Measurements from ENCODE around the gene RNF150. TPM values are rescaled to one million over a fixed set of nuclear protein-coding genes. Genes with fewer than 3 reads are reported as not detected.

Gene RNF150
- total and polyA plus RNA-seq, 2 of the 4 experiments (the other 2 are of a cell fraction) = 6.2 to 18.1 TPM

GRCh38 chr4:140856621-140857062, 276.6 kb downstream of the RNF150 start:
- dilution Hi-C loops (cut with HindIII; ENCODE audit: low sequenced_read_pairs, unreplicated experiment) = no loop called here
- in situ Hi-C loops (cut with MboI; ENCODE audit: low sequenced_read_pairs) = loop anchor here (10.0 to 25.0 kb wide), 2 partner anchors 242 to 844 kb away; no protein-coding TSS in a partner anchor
- intact Hi-C loops (cut with micrococcal nuclease) = no loop called here
- no peak overlapping the region for H2AK5ac ChIP-seq (ENCODE audit: low read depth, low read length)
- no peak overlapping the region for H3K4ac ChIP-seq (ENCODE audit: low read depth, low read length)
- peaks cover 5% of the 10 kb centered on the region; the same call in 1 of the 2 replicates for H3K27me3 ChIP-seq (ENCODE audit: control insufficient read depth, insufficient read depth, low read length)
- peak; percentile 19; the same call in 1 of the 2 replicates for ATAC-seq (ENCODE audit: low read depth)
- ChIA-PET CTCF (interaction anchor here (0.7 kb wide), 1 partner anchor 28 kb away, joined by 3 read pairs; no protein-coding TSS in a partner anchor), POLR2A (ENCODE audit: unreplicated experiment) (no interaction called here)
- H3K9me3 ChIP-seq (ENCODE audit: control insufficient read depth, insufficient read depth, low read length) = no peaks in the 10 kb centered on the region
- H2BK20ac ChIP-seq (ENCODE audit: low read depth, low read length) = no peak overlapping the region
- H3K9me1 ChIP-seq (ENCODE audit: insufficient read depth, low read length) = no peaks in the 10 kb centered on the region
- H2BK120ac ChIP-seq (ENCODE audit: low read depth, low read length) = no peak overlapping the region
- no peak overlapping the region for H3K9ac ChIP-seq (ENCODE audit: low read depth, low read length)
- H3K4me2 ChIP-seq (ENCODE audit: low read depth, low read length) = no peak overlapping the region
- H3K4me3 ChIP-seq (ENCODE audit: insufficient read depth, low read depth, low read length) = no peak overlapping the region
- H3K4me1 ChIP-seq (ENCODE audit: control insufficient read depth, insufficient read depth, low read length) = peaks cover 2% of the 10 kb centered on the region; the same call in 1 of the 2 replicates
- no peak overlapping the region for H4K91ac ChIP-seq (ENCODE audit: insufficient read depth, low read depth, low read length)
- no peaks in the 10 kb centered on the region for H4K20me1 ChIP-seq (ENCODE audit: insufficient read depth, low read length)
- no peak overlapping the region for H3K14ac ChIP-seq (replicated peaks; ENCODE audit: low read depth, low read length)
- H4K8ac ChIP-seq (ENCODE audit: low read depth in 2 of 2, low read length in 2 of 2) = no peak overlapping the region
- TF ChIP-seq ELK1 (IDR thresholded peaks at IDR 0.05; ENCODE audit: borderline replicate concordance, low read depth, low read length) = no peak
- no peak for TF ChIP-seq MXI1 (IDR thresholded peaks at IDR 0.05; ENCODE audit: borderline replicate concordance, low read depth, low read length)
- no peak for TF ChIP-seq RFX5 (IDR thresholded peaks at IDR 0.05; ENCODE audit: low read depth, low read length)
- TF ChIP-seq FOS (IDR thresholded peaks at IDR 0.05; ENCODE audit: low read depth, low read length) = no peak
- no peak for TF ChIP-seq BHLHE40 (IDR thresholded peaks at IDR 0.05; ENCODE audit: low read depth, low read length)
- no peak for TF ChIP-seq POLR2A (IDR thresholded peaks at IDR 0.05; ENCODE audit: low read depth, low read length)
- no peak for TF ChIP-seq RCOR1 (IDR thresholded peaks at IDR 0.05; ENCODE audit: insufficient replicate concordance, low read length)
- no peak for TF ChIP-seq CTCF (conservative IDR thresholded peaks at IDR 0.05; ENCODE audit: low read depth, low read length)
- no peak for TF ChIP-seq RAD21 (IDR thresholded peaks at IDR 0.05; ENCODE audit: low read length)
- TF ChIP-seq NFE2L2 (IDR thresholded peaks at IDR 0.05; ENCODE audit: low read depth, low read length) = no peak
- no peak for TF ChIP-seq SMC3 (IDR thresholded peaks at IDR 0.05; ENCODE audit: low read depth, low read length)
- TF ChIP-seq CEBPB (IDR thresholded peaks at IDR 0.05; ENCODE audit: low read depth, low read length) = no peak
- TF ChIP-seq MAZ (IDR thresholded peaks at IDR 0.05; ENCODE audit: borderline replicate concordance, low read depth, low read length) = no peak
- TF ChIP-seq CHD1 (IDR thresholded peaks at IDR 0.05; ENCODE audit: low read depth, low read length) = no peak
- no peak for TF ChIP-seq MAFK (IDR thresholded peaks at IDR 0.05; ENCODE audit: low read depth, low read length)
- TF ChIP-seq USF2 (IDR thresholded peaks at IDR 0.05; ENCODE audit: low read depth, low read length) = no peak
- 94% methylated on average over 3 of the region's 6 CpGs; no CpG with 5 or more reads in 1 of the 2 experiments for WGBS, 2 experiments (ENCODE audit: extremely low coverage in 2 of 2, insufficient read length in 1 of 2)
- H4K5ac ChIP-seq (ENCODE audit: low read depth, low read length) = no peak overlapping the region
- H3K18ac ChIP-seq (ENCODE audit: low read depth, low read length) = no peak overlapping the region
- no peak overlapping the region for H2AFZ ChIP-seq (replicated peaks; ENCODE audit: low read length, poor library complexity)
- H3K36me3 ChIP-seq (ENCODE audit: control insufficient read depth, insufficient read depth, low read length) = no peaks in the 10 kb centered on the region
- H3K23ac ChIP-seq (ENCODE audit: low read depth, low read length) = no peak overlapping the region
- H2AK9ac ChIP-seq (replicated peaks; ENCODE audit: low read depth, low read length, poor library complexity) = no peak overlapping the region
- H3K79me1 ChIP-seq (ENCODE audit: low read depth in 1 of 2, low read length in 2 of 2) = no peaks in the 10 kb centered on the region
- no peak overlapping the region for H2BK15ac ChIP-seq (ENCODE audit: low read depth, low read length)
- no peak overlapping the region for H3K27ac ChIP-seq (ENCODE audit: insufficient read depth, low read length)
- H3K56ac ChIP-seq (ENCODE audit: extremely low read depth, insufficient read depth, low read length) = no peak overlapping the region
- BruUV-seq (replicated peaks) = no TSS peak
- no peak overlapping the region for H2BK5ac ChIP-seq (ENCODE audit: low read depth, low read length, poor library complexity, severe bottlenecking)
- peak; percentile 22 for DNase-seq
